Erythroblast (primary cell): ENCODE measurements around the gene RARA.

Source experiments
- GATA1 ChIP-seq: IDR thresholded peaks from 2 replicates; pipeline ENCODE4 v1.6.1; 2011; ENCODE audit warnings: low read depth, mild to moderate bottlenecking, control low read depth, low read length, moderate library complexity
- POLR2A ChIP-seq: IDR thresholded peaks from 2 replicates; pipeline ENCODE4 v1.6.1; 2011; ENCODE audit warnings: mild to moderate bottlenecking, low read length

- TF ChIP-seq POLR2A (no peak), GATA1 (no peak)
These were observed 7.7 kb upstream of the RARA start for GRCh38 chr17:40301315-40301714.
